Smooth muscle cell (in vitro differentiated cells): ENCODE results near the gene COL4A3. TPM values are rescaled to one million over a fixed set of nuclear protein-coding genes. Genes with fewer than 3 reads are reported as not detected.

Experiments
- DNase-seq: peaks from one replicate; lab custom pipeline; 2025; ENCODE audit not compliant: unreplicated experiment; lab: John Stamatoyannopoulos, UW
- H2AFZ ChIP-seq: fragments of 200-600 bp; sonication (generic); 2 replicates; pipeline ENCODE4 v1.6.0; 2016; ENCODE audit warnings: antibody characterized with exemption, low read depth, mild to moderate bottlenecking
- H3F3A ChIP-seq: fragments of 200-600 bp; sonication (generic); 2 replicates; pipeline ENCODE4 v1.6.0; 2017; ENCODE audit warnings: antibody characterized with exemption, low read depth
- H3K27ac ChIP-seq: fragments of 200-600 bp; sonication (generic); 2 replicates; pipeline ENCODE4 v1.5.1; 2016; ENCODE audit warnings: low read depth, mild to moderate bottlenecking
- H3K27me3 ChIP-seq: fragments of 200-600 bp; sonication (generic); 2 replicates; pipeline ENCODE4 v1.6.1; 2016; ENCODE audit warnings: low read depth, mild to moderate bottlenecking
- H3K36me3 ChIP-seq: fragments of 200-600 bp; sonication (generic); 2 replicates; pipeline ENCODE4 v1.5.1; 2016; ENCODE audit warnings: low read depth
- H3K4me1 ChIP-seq: fragments of 200-600 bp; sonication (generic); 2 replicates; pipeline ENCODE4 v1.5.1; 2016; ENCODE audit warnings: low read depth
- H3K4me2 ChIP-seq: fragments of 200-600 bp; sonication (generic); 2 replicates; pipeline ENCODE4 v1.6.0; 2016; ENCODE audit warnings: mild to moderate bottlenecking
- H3K4me3 ChIP-seq: fragments of 200-600 bp; sonication (generic); 2 replicates; pipeline ENCODE4 v1.5.1; 2016; ENCODE audit warnings: mild to moderate bottlenecking
- H3K79me2 ChIP-seq: fragments of 200-600 bp; sonication (generic); 2 replicates; pipeline ENCODE4 v1.6.0; 2016; ENCODE audit warnings: low read depth, mild to moderate bottlenecking
- H3K9ac ChIP-seq: fragments of 200-600 bp; sonication (generic); 2 replicates; pipeline ENCODE4 v1.6.0; 2016; ENCODE audit warnings: low read depth
- H3K9me3 ChIP-seq: fragments of 200-600 bp; sonication (generic); replicated peaks from 2 replicates; pipeline ENCODE4 v1.5.1; 2016; ENCODE audit warnings: low read depth
- H4K20me1 ChIP-seq: fragments of 200-600 bp; sonication (generic); 2 replicates; pipeline ENCODE4 v1.6.0; 2016; ENCODE audit warnings: low read depth
- CTCF ChIP-seq: fragments of 200-600 bp; sonication (generic); IDR thresholded peaks from 2 replicates; pipeline ENCODE4 v1.5.1; 2017; ENCODE audit warnings: borderline replicate concordance, mild to moderate bottlenecking, antibody characterized with exemption; ENCODE audit not compliant: insufficient read depth, poor library complexity, severe bottlenecking
- WGBS: methylation state at CpG from one replicate; pipeline ENCODE4 v1.1.7; 2016; ENCODE audit warnings: low lambda C conversion rate; 5-methylcytosine and 5-hydroxymethylcytosine counted together
- polyA plus RNA-seq: library from polyadenylated mRNA; unstranded; fragments of >200 nt; fragmentation: Nextera tagmentation; extraction: Ambion mirVana; gene quantifications from 2 replicates; pipeline ENCODE4 v1.2.1, GENCODE V29; 2016
- total RNA-seq: library from RNA; depleted of rRNA; stranded (reverse); fragments of >200 nt; gene quantifications from 2 replicates; pipeline ENCODE4 v1.2.3, GENCODE V29; 2014

COL4A3 gene
- total and polyA plus RNA-seq, 2 experiments from 2014 or later = not detected

DNA sequence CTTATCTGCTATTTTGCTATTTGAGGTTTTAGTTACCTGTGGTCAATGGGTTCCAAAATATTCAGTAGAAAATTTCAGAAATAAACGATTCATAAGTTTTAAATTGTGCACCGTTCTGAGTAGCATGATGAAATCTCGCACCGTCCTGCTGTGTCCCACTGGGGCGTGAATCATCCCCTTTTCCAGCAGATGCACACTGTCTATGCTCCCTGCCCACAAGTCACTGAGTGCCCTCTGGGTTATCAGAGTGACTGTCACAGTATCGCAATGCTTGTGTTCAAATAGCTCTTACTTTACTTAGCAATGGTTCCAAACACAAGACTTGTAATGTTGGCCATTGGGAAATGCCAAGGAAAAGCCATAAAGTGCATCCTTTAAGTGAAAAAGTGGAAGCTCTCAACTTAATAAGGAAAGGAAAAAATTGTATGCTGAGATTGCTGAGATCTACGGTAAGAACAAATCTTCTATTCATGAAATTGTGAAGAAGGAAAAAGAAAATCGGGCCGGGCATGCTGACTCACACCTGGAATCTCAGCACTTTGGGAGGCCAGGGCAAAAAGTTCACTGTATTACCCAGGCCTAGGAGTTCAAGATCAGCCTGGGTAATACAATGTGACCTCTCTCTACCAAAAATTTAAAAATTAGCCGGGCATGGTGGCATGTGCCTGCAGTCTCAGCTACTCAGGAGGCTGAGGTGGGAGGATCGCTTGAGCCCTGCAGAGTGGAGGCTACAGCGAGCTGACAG is 13.3 kb downstream of the COL4A3 start:
- Histone ChIP-seq H3F3A (no peaks in the 10 kb centered on the region), H3K4me3 (no peak overlapping the region), H4K20me1 (no peaks in the 10 kb centered on the region), H3K4me2 (no peak overlapping the region), H2AFZ (no peak overlapping the region), H3K27ac (no peak overlapping the region), H3K79me2 (no peaks in the 10 kb centered on the region), H3K27me3 (no peaks in the 10 kb centered on the region), H3K4me1 (no peaks in the 10 kb centered on the region), H3K9me3 (no peaks in the 10 kb centered on the region), H3K36me3 (no peaks in the 10 kb centered on the region), H3K9ac (no peak overlapping the region)
- WGBS = 95% methylated on average over 12 of the region's 12 CpGs
- no peak for DNase-seq
- TF ChIP-seq CTCF = no peak

- 57% methylated on average over 11 of the region's 11 CpGs for WGBS
- peak overlapping the region; percentile 18 for H2AFZ ChIP-seq
- H3K79me2 ChIP-seq = no peaks in the 10 kb centered on the region
These were observed 15.7 kb downstream of the COL4A3 start for GRCh38 chr2:227179988-227180685.

GRCh38 chr2:227180770-227181169 is 16.3 kb downstream of the COL4A3 start:
- H2AFZ ChIP-seq = no peak overlapping the region
- WGBS = 93% methylated on average over 3 of the region's 3 CpGs
- H3K4me3 ChIP-seq = no peak overlapping the region
- no peak overlapping the region for H3K4me2 ChIP-seq
- no peaks in the 10 kb centered on the region for H3K4me1 ChIP-seq
- no peaks in the 10 kb centered on the region for H4K20me1 ChIP-seq
- no peaks in the 10 kb centered on the region for H3F3A ChIP-seq
- no peaks in the 10 kb centered on the region for H3K36me3 ChIP-seq
- no peak for DNase-seq
- H3K9me3 ChIP-seq = no peaks in the 10 kb centered on the region
- H3K79me2 ChIP-seq = no peaks in the 10 kb centered on the region
- TF ChIP-seq CTCF = no peak
- no peak overlapping the region for H3K27ac ChIP-seq
- no peak overlapping the region for H3K9ac ChIP-seq
- no peaks in the 10 kb centered on the region for H3K27me3 ChIP-seq

More at GRCh38 chr2:227179988-227180685, 15.7 kb downstream of the COL4A3 start:
- Histone ChIP-seq H3K27ac (no peak overlapping the region), H4K20me1 (no peaks in the 10 kb centered on the region), H3F3A (no peaks in the 10 kb centered on the region), H3K4me3 (no peak overlapping the region), H3K27me3 (no peaks in the 10 kb centered on the region), H3K4me1 (no peaks in the 10 kb centered on the region), H3K4me2 (no peak overlapping the region), H3K9me3 (no peaks in the 10 kb centered on the region), H3K9ac (no peak overlapping the region), H3K36me3 (no peaks in the 10 kb centered on the region)
- DNase-seq = no peak
- no peak for TF ChIP-seq CTCF
